Pancreas (tissue), 10 donors: ENCODE results near the gene ACAP2. TPM values are rescaled to one million over a fixed set of nuclear protein-coding genes. Genes with fewer than 3 reads are reported as not detected.

Experiments used
- ATAC-seq, 4 donors: fragments of 200-7000 bp; cut with Tn5 transposase; one replicate each; pipeline versions ENCODE4 v1.8.0 to v1.9.1; 2020; ENCODE audit warnings: mild to moderate bottlenecking in 4 of 4, moderate library complexity in 4 of 4
- DNase-seq, 6 donors: peaks; one replicate each; pipeline ENCODE4 v3.0.0-alpha.2; 2020
- FAIRE-seq: peaks from 2 replicates; lab custom pipeline; 2012; peaks lifted over from hg19 to GRCh38; lab: Jason Lieb, UNC
- H3K27ac ChIP-seq, 4 donors: fragments of 200-600 bp; sonication (generic); 1 replicate in 3 of 4; 2 replicates in 1 of 4; pipeline versions ENCODE4 v1.5.0 to v1.8.0; 2020
- H3K27me3 ChIP-seq, 4 donors: fragments of 200-600 bp; one replicate each; pipeline ENCODE4 v1.8.0; 2021
- H3K36me3 ChIP-seq, 3 donors: fragments of 200-600 bp; sonication (generic) in 1 of 3; one replicate each; pipeline versions ENCODE4 v1.5.0 to v1.8.0; 2020 to 2021
- H3K4me1 ChIP-seq, 3 donors: fragments of 200-600 bp; one replicate each; pipeline ENCODE4 v1.8.0; 2021
- H3K4me3 ChIP-seq, 4 donors: fragments of 200-600 bp; sonication (generic) in 2 of 4; one replicate each; pipeline versions ENCODE4 v1.5.0 to v1.8.0; 2020 to 2021
- H3K9me3 ChIP-seq, 4 donors: fragments of 200-600 bp; one replicate each; pipeline ENCODE4 v1.8.0; 2021
- WGBS, 2 donors: extraction: QIAGEN DNeasy Blood & Tissue Kit; methylation state at CpG; one replicate each; pipeline ENCODE4 v1.1.7; 2013; 5-methylcytosine and 5-hydroxymethylcytosine counted together
- intact Hi-C, 3 donors: fragments of 100-400 bp; cut with DNase I; formaldehyde crosslinking; loops; one replicate each; pipeline versions ENCODE4 v1.11.1 to v1.14.2; 2022
- polyA plus RNA-seq, 2 donors: library from polyadenylated mRNA; stranded (reverse); fragments of 200-250 nt; gene quantifications; one replicate each; pipeline ENCODE4 v1.2.3, GENCODE V29; 2013
- total RNA-seq, 6 donors: library from RNA; stranded (reverse); fragmentation: NEBNext Ultra II Directional in 4 of 6; extraction: Animal tissue kit (Norgen Biotek cat#: 25700) in 4 of 6; gene quantifications; one replicate each; pipeline versions ENCODE4 v1.2.1 to v1.2.4, GENCODE V29; 2021 to 2023
- TF ChIP-seq, protein P1 (sequence below), 4 donors: fragments of 200-600 bp; sonication (generic) in 3 of 4; IDR thresholded peaks; one replicate each; pipeline versions ENCODE4 v1.5.0 to v1.8.0; 2021; ENCODE audit warnings: antibody characterized with exemption in 4 of 4
- donor health status: healthy with polysubstance abuse.
- donor health status: DM: no; HTN: no; CAD: no; lungs with moderate emphysema.
- donor health status: DM: no; HTN: no; CAD: no.
- donor health status: control.
- donor health status: control.
- donor health status: Bipolar disorder and iron deficiency.
- donor health status: DM: yes; HTN: yes; CAD: no.
- donor health status: DM: no; HTN: no; CAD: no.
- donor health status: DM: no; HTN: no; CAD: no.
- donor health status: DM: yes; HTN: yes; CAD: no.

Gene ACAP2
- total and polyA plus RNA-seq, 8 donors, result 4.2 to 21.1 (median 14.7) TPM

DNA sequence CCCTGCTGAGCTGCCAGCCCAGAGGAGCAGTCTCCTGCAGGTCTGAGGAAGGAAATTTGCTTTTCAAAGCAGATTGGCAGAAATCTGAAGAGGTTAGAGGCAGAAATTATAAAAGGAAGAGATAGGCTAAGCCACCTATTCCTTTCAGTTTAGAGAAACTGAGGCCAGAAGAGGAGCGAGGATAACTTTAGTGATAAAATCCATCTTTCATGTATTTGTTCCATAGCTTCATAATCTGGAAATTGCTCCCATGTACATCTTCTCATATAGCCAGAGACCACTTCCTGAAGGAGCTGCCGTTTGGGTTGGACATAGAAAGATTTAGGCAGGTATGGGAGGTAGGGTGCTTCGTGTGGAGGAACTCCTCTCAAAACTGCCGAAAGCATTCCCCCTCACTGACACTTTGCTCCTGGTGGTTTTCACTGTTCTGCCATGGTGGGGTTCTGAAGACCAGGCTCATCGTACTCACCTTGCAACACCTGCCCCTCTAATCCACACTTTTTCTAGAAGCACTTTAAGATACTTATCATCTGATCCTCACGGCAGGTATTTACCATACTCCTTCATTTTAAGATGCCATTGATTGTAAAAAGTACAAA lies 670 bp upstream of the ACAP2 start:
- H3K27ac ChIP-seq, result peak overlapping the region in 1 of 4 donors; percentile 35
- no peak for ATAC-seq
- peak overlapping the region in 2 of 4 donors; percentile 28 to 38 for H3K4me3 ChIP-seq
- FAIRE-seq, result no peak
- no peaks in the 10 kb centered on the region for H3K9me3 ChIP-seq
- DNase-seq, result peak in 1 of 6 donors; percentile 23
- H3K36me3 ChIP-seq, result no peaks in the 10 kb centered on the region
- no peaks in the 10 kb centered on the region for H3K27me3 ChIP-seq
- TF ChIP-seq, protein P1, sequence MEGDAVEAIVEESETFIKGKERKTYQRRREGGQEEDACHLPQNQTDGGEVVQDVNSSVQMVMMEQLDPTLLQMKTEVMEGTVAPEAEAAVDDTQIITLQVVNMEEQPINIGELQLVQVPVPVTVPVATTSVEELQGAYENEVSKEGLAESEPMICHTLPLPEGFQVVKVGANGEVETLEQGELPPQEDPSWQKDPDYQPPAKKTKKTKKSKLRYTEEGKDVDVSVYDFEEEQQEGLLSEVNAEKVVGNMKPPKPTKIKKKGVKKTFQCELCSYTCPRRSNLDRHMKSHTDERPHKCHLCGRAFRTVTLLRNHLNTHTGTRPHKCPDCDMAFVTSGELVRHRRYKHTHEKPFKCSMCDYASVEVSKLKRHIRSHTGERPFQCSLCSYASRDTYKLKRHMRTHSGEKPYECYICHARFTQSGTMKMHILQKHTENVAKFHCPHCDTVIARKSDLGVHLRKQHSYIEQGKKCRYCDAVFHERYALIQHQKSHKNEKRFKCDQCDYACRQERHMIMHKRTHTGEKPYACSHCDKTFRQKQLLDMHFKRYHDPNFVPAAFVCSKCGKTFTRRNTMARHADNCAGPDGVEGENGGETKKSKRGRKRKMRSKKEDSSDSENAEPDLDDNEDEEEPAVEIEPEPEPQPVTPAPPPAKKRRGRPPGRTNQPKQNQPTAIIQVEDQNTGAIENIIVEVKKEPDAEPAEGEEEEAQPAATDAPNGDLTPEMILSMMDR (IDR thresholded peaks at IDR 0.05), result no peak
- WGBS, 2 donors, result 10 to 12% methylated on average over 6 of the region's 6 CpGs
- H3K4me1 ChIP-seq, result peaks cover 0 to 5% (median 0%) of the 10 kb centered on the region in 3 donors
- intact Hi-C loops, result no loop called here

DNA sequence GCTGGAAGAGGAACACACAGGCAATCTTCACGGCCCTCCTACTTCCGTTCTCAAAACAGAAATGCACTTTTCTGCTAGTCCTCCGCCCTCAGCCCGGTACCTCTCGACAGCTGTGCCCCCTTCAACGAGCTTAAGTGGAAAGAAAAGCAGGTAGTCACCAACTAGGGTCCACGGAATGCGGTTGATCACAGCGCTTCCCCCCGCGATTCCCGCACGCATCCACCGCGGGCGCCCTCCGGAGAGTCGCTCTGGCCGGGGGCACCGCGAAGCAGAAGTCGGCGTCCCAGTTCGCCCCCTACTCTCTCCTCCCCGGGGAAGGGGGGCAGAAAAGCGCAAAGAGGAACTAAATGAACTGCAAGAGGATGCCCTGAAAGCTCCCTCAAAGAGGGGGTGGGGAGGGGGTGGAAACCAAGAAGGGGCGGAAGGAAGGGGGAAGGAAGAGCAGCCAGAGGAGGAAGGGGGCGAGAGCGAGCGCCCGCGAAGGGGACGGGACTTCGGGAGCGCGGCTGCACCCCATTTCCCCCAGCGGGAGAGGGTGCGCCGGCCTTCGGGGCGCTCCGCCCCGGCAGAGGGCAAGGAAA lies 738 bp downstream of the ACAP2 start:
- ATAC-seq (peak; percentile 3 to 17 (median 6)), DNase-seq (peak; percentile 20 to 68 (median 40)), FAIRE-seq (no peak)
- no peaks in the 10 kb centered on the region for H3K36me3 ChIP-seq
- H3K4me1 ChIP-seq, result peaks cover 0 to 5% (median 0%) of the 10 kb centered on the region in 3 donors
- intact Hi-C loops, result no loop called here
- peak overlapping the region; percentile 72 to 96 (median 92) for H3K4me3 ChIP-seq
- TF ChIP-seq, protein P1 (IDR thresholded peaks at IDR 0.05), result no peak
- H3K27me3 ChIP-seq, result no peaks in the 10 kb centered on the region
- no peaks in the 10 kb centered on the region for H3K9me3 ChIP-seq
- WGBS, 2 donors, result 0% methylated on average over 27 to 43 of the region's 43 CpGs
- peak overlapping the region; percentile 71 to 94 (median 90) for H3K27ac ChIP-seq

- Histone ChIP-seq H3K27ac (peak overlapping the region; percentile 71 to 94 (median 90)), H3K4me1 (peaks cover 0 to 5% (median 0%) of the 10 kb centered on the region in 3 donors), H3K4me3 (peak overlapping the region; percentile 72 to 96 (median 92)), H3K36me3 (no peaks in the 10 kb centered on the region), H3K9me3 (no peaks in the 10 kb centered on the region), H3K27me3 (no peaks in the 10 kb centered on the region)
- ATAC-seq, result no peak
- DNase-seq, result peak in 1 of 6 donors; percentile 55
- intact Hi-C loops, result no loop called here
- FAIRE-seq, result no peak
- 14 to 18% methylated on average over 13 of the region's 13 CpGs for WGBS, 2 donors
- TF ChIP-seq, protein P1 (IDR thresholded peaks at IDR 0.05), result no peak
Measured at GRCh38 chr3:195441476-195441991, 1.3 kb downstream of the ACAP2 start.

DNA sequence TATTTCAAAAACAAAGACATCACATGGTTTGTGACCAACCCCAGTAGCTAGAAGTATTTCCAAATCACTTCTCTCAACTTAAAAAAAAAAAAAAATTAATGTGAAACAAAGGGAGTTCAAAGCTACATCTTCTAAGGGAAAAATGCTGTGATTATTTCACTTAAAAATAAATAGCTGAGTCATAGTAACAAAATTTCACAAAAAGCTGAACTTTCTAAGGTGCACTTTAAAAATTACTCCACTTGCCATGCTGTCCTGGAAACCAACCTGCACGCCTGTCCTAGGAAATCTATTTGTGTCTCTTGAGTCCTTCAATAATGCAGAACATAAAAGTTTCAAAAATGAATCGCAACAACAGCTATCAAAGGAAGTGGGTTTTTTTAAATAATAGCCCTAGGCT lies 1.8 kb downstream of the ACAP2 start:
- Histone ChIP-seq H3K4me1 (peaks cover 0 to 5% (median 0%) of the 10 kb centered on the region in 3 donors), H3K36me3 (no peaks in the 10 kb centered on the region), H3K9me3 (no peaks in the 10 kb centered on the region), H3K27ac (peak overlapping the region in 1 of 4 donors; percentile 91), H3K4me3 (peak overlapping the region in 1 of 4 donors; percentile 91), H3K27me3 (no peaks in the 10 kb centered on the region)
- FAIRE-seq (no peak), ATAC-seq (no peak), DNase-seq (no peak)
- intact Hi-C loops, result no loop called here
- TF ChIP-seq, protein P1 (IDR thresholded peaks at IDR 0.05), result no peak
- 52 to 53% methylated on average over 2 of the region's 2 CpGs for WGBS, 2 donors
